NCI-H2196 (cell line): Measurements from ENCODE around the gene SOD2.
"Not testable (repeated sequence)": the region's sequence is repeated elsewhere in the genome, so short reads cannot be mapped to it uniquely, and the experiment has no call there.

Source experiments
- DNase-seq: peaks from one replicate; lab custom pipeline; 2025; ENCODE audit not compliant: unreplicated experiment; lab: John Stamatoyannopoulos, UW

The SOD2 gene

GRCh38 chr6:159693128-159693893, at the start of gene SOD2:
TSS of gene SOD2 (minus strand) at chr6:159693241. CDS start at chr6:159693167, 74 bp downstream.
- peak; percentile 39 for DNase-seq

- DNase-seq: no peak
Measured at GRCh38 chr6:159742165-159742564, 49.1 kb upstream of the SOD2 start.

DNA sequence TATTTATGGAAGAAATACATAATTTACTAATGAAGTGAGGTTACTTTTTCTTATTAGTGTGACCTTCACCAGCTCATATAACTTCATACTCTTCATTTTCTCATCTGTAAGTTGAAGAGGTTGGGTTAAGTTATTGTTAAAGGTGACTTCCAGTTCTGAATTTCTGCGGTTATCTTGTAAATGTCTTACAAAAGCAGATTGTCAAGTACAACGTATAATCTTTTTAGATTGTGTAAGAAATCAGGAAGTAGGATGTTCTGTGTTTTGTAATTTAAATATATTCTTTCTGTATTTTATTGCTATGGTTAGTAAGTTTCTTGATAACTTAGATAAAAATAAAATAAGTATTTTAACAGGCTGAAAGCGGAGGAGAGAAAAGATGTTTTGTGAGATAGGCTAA, 46.3 kb upstream of the SOD2 start:
- DNase-seq: no peak

DNA sequence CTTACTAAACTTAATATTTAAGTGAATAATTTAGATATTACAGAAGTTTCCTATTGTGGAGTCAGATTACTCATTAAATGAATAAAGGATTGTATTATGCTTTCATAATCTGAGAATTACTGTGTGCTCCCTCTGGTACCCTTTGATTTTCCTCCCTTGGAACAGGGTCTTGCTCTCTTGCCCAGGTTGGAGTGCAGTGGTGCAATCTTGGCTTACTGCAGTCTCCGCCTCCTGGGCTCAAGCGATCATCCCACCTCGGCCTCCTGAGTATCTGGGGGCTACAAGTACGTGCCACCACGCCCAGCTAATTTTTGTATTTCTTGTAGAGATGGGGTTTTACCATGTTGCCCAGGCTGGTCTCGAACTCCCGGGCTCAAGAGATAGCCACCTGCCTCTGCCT, 43.9 kb upstream of the SOD2 start:
- DNase-seq: no peak

DNA sequence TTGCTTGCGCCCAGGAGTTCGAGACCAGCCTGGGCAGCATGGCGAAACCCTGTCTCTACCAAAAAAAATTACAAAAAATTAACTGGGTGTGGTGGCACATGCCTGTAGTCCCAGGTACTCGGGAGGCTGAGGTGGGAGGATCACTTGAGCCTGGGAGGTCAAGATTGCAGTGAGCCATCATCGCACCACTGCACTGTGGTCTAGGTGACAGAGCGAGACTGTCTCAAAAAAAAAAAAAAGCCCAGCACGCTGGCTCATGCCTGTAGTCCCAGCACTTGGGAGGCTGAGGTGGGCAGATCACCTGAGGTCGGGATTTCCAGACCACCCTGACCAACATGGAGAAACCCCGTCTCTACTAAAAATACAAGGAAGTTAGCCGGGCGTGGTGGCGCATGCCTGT, 40.4 kb upstream of the SOD2 start:
- DNase-seq: not testable (repeated sequence)

DNA sequence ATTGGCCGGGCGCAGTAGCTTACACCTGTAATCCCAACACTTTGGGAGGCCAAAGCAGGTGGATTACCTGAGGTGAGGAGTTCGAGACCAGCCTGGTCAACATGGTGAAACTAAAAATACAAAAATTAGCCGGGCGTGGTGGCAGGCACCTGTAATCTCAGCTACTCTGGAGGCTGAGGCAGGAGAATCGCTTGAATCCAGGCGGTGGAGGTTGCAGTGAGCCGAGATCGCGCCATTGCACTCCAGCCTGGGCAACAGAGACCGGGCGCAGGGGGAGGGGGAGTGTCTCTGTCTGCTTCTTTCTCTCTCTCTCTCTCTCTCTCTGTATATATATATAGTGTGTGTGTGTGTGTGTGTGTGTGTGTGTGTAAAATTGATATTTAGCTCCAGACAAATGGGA, 39.5 kb upstream of the SOD2 start:
- DNase-seq: not testable (repeated sequence)

- no peak for DNase-seq
Measured at GRCh38 chr6:159730332-159730676, 37.3 kb upstream of the SOD2 start.

DNA sequence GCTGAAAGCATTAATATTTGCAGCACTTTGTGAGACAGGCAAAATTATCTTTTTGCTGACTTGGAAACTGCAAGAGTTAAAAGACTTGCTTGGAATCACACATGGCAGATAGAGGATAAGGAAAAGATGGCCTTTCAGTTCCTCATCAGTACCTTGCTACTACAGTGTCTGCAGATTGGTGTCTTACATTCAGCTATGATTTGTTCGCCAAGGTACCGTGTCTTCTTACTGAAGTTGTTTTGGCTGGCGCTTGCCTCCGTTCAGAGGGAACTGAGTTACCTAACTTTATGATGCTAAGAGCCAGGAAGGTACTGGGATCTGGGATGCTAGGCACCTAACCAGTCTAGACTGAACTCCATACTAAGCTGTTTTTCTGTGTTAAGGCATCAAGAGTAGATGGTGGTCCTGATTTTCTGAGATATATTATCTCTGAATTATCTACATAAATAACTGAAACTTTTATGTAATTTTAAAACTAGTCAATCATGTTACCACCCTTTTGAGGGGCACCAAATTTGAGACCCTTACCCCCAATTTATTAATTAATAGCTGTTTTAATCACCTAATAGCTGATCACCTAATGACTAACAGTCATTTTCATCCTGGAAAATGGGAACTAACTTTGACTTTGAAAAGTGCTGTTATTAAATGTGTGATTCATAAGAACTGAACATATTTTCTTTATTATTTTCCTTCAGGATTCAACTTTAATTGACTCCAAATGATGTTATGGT, 36.7 kb upstream of the SOD2 start:
- no peak for DNase-seq

DNA sequence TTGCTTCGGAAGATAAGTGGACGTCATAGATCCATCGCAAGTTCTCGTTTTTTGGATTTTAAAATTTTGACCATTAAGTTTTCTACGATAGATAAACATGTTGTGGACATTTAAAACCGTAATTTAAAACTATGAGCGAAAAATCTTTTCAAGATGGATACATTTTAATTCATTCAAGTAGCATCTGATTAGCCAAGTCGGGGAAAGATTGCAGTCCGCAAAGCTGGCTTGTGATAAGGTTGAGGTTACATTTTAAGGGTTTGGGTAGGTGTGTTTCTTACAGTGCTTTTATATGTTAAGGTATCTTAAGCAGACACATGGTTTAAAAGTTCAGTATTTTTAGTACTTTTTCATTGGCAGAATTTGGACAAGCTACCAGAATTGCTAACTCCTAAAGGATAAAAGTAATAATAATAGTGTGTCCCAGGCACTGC, 35.5 kb upstream of the SOD2 start:
- DNase-seq: no peak

- DNase-seq: no peak
Measured at GRCh38 chr6:159727717-159728445, 34.8 kb upstream of the SOD2 start.

DNA sequence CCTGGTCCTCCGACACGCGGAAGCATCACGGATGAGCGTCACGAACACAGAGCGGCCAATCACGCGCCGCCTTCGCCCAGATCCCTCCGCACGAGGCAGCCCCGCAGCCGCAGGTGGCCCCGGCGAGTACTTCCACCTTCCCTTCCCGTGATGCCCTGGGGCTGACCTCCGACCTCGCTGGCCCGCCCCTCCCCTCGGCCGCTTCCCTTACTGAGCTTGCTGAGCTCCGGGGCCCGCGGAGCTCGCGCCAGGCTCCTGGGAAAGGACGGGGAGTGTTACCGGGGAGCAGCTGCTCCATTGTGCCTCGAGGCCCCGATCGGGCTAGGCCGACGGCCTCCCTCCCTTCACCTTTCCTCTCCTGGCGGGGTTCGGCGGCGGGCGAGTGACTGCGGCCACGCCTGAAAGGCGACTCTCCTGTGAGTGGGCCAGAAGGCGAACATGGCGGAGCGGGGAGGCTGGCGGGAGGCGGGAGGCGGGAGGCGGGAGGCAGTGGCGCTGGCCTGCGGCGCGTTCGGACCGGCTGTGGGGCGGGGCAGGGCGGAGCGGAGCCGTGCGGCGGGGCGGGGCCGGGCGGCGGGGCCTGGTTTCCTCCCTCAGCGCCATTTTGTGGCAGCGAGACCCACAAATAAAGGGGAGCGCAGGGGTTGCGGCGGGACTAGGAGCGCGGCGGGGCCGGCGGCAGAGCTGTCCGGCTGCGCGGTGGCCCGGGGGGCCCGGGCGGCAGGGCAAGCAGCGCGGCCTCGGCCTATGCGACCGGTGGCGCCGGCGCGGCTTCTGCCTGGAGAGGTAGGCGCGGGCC, 34.1 kb upstream of the SOD2 start, which contains the start of gene WTAP:
TSS of gene WTAP (plus strand) at position 589 of the 799 bp plus-strand sequence. CDS start 8,760 bp downstream, outside the sequence.
- peak; percentile 80 for DNase-seq

- no peak for DNase-seq
Measured at GRCh38 chr6:159726255-159726917, 33.3 kb upstream of the SOD2 start.

- not testable (repeated sequence) for DNase-seq
Measured at GRCh38 chr6:159725208-159725607, 32.2 kb upstream of the SOD2 start.

GRCh38 chr6:159724778-159725177, 31.7 kb upstream of the SOD2 start:
- DNase-seq: no peak

DNA sequence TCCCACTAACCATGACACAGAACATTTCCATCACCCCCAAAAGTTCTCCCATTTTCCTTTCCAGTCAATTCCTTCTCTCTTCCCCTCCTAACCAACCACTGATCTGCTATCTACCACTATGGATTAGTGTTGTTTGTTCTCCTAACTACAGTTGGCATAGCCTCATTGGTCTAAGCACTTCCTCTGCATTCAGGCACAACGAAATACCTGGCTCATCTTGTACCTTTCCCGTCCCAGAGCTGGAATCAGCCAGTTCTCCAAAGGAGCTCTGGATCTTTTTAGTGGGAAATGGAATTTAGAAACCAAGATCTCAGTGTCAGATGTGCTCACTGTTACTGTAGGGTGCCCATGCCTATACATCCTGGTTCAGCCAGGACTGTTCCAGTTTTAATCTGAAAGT, 30.2 kb upstream of the SOD2 start:
- DNase-seq: no peak

- DNase-seq: no peak
Measured at GRCh38 chr6:159722655-159723054, 29.6 kb upstream of the SOD2 start.

DNA sequence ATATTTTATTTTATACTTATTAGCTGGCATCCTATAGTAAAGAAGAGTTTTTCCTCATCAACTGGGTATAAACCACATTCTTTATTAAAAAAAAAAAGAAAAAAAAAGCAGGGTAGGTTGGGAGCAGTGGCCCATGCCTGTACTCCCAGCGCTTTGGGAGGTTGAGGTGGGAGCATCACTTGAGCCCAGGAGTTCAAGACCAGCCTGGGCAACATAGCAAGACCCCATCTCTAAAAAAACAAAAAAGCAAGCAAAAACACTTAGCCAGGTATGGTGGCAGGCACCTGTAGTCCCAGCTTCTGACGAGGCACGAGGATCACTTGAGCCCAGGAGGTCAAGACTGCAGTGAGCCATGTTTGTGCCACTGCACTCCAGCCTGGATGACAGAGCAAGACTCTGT, 28.9 kb upstream of the SOD2 start:
- not testable (repeated sequence) for DNase-seq

DNA sequence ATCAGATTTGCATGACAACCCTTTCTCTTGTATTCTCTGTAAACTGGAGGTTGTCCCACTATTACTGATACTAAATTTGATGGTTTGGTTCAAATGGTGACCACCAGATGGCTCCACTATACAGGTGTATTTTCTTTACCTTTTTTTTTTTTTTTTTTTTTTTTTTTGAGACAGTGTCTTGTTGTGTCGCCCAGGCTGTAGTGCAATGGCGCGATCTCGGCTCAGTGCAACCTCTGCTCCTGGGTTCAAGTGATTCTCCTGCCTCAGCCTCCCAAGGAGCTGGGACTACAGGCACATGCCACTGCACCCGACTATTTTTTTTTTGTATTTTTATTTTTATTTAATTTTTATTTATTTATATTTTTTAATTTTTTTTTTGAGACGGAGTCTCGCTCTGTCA, 27.7 kb upstream of the SOD2 start:
- DNase-seq: peak; percentile 25

DNA sequence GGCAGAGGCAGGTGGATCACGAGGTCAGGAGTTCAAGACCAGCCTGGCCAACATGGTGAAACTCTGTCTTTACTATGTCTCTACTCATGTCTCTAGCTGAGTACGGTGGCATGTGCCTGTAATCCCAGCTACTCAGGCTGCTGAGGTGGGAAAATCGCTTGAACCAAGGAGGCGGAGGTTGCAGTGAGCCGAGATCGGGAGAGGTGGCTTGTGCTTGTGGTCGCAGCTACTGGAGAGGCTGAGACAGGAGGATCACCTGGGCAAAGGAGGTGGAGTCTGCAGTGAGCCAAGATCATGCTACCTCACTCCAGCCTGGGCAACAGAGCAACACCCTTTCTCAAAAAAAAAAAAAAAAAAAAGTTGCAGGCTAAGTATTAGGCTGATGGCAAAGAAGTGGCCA, 26.2 kb upstream of the SOD2 start:
- no peak for DNase-seq

GRCh38 chr6:159718634-159719033, 25.6 kb upstream of the SOD2 start:
- DNase-seq: no peak
